GM15510 (cell line): ENCODE results near the gene SH3GL1.
A peak's percentile ranks its signal among the peaks of the same experiment; 100 is the strongest.

Source experiments
- POLR2A ChIP-seq: IDR thresholded peaks from 3 replicates; pipeline ENCODE4 v1.6.1; 2011; ENCODE audit warnings: borderline replicate concordance; ENCODE audit not compliant: insufficient read length; ENCODE audit errors: extremely low read depth

The SH3GL1 gene

DNA sequence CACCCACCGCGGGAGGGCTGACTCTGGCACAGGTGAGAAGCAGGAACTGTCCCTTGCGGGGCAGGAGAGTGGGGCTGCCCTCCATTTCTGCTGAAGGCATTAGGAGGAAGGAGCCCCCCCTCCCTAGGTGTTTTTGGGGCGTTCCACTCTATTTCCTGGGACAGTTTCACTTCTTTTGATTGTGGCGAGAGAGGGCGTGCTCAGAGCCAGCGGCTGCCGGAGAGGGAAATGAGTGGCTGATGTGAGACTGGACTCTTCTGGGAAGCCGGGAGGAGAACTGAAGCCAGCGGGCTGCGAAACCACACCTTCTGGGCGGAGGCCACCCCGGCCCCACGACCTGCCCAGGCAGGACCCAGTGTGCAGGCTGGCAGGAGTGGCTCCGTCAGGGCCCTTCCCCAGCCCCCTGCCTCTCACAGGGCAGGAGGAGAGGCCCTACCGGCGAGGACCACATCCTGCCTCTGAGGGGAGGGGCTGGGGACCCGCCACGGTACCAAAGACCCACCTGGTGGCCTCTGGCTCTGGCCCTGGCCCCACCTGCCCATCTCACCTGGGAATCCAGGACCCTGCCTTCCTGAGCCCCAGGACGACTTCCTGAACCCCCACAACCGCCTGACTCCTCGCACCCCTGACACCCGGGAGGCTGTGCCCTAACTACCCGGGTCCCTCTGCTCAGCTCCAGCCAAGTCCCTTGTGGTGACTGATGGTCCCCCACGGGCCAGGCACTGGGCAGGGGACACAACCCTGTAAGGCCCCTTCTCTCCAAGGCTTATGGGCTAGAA is 31.0 kb downstream of the SH3GL1 start:
- peak; percentile 44 for TF ChIP-seq POLR2A

DNA sequence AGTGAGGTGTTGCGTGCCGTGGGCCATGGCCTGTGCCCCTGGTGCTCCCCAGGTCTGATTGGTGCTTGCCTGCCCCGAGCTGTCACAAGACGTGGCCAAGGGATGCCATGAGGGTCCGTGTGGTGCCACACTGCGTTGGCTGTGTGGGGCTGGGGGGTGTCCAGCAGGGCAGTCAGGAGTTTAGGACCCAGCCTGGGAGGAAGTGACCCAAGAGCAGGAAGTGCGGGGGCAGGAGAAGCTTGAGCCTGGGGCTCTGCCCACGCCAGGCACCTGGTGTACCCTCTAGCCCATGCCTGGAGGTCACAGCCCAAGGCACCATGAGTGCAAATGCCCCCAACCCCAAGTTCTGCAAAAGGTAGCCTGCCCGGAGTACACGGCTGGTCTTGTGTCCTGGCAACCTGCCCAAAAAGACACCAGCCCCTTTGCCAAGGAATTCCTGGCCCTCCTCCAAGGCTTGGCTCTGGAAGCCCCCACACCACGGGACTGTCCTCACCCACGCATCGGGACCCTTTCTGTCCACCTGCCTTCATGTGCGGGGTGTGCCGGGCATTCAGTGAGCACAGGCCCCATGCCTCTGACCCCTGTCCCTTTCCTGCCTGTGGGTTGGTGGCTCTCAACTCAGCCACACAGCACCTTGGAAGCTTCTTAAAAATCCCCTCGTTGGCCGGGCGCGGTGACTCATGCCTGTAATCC is 32.1 kb downstream of the SH3GL1 start:
- TF ChIP-seq POLR2A, result no peak

DNA sequence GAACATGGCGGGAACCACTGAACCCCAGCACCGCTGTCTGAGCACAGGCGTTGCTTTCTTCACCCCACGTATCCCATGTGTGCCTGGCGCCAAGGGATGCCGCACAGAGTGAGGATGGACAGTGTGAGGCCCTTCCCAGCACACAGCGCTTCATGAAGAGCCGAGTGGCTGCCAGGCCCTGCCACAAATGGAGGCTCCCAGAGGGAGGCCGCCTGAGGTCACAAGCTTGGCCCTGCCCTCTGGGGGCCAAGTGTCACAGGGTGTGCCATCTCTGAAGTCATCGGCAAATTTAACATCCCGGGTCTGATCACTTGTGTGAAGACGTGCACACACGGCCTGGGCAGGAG is 32.6 kb downstream of the SH3GL1 start:
- no peak for TF ChIP-seq POLR2A

DNA sequence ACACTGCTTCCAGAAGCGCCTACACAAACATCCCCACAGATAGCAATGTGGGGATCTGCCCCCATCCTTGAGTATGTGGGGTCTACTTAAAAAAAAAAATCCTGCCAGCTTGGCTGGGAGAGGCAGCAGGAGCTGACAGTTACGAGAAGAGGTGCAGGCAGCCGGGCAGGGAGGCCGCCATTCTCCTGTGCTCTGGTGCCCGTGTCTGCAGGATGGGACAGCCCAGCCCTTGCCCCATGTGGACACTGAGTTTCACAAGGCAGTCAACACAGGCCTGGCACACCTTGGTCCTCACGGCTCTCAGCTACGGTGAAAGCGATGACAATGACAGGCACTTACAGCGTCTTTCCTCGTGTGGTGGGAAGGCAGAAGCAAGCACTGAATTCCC is 33.0 kb downstream of the SH3GL1 start:
- TF ChIP-seq POLR2A, result no peak

- no peak for TF ChIP-seq POLR2A
Measured at GRCh38 chr19:4366666-4367335, 33.5 kb downstream of the SH3GL1 start.

GRCh38 chr19:4365791-4366665 is 34.3 kb downstream of the SH3GL1 start:
- no peak for TF ChIP-seq POLR2A

- TF ChIP-seq POLR2A, result no peak
Measured at GRCh38 chr19:4365341-4365740, 35.0 kb downstream of the SH3GL1 start.

GRCh38 chr19:4363571-4364304 is 36.6 kb downstream of the SH3GL1 start:
- TF ChIP-seq POLR2A, result peak; percentile 14

GRCh38 chr19:4362831-4363545 is 37.4 kb downstream of the SH3GL1 start:
- no peak for TF ChIP-seq POLR2A

DNA sequence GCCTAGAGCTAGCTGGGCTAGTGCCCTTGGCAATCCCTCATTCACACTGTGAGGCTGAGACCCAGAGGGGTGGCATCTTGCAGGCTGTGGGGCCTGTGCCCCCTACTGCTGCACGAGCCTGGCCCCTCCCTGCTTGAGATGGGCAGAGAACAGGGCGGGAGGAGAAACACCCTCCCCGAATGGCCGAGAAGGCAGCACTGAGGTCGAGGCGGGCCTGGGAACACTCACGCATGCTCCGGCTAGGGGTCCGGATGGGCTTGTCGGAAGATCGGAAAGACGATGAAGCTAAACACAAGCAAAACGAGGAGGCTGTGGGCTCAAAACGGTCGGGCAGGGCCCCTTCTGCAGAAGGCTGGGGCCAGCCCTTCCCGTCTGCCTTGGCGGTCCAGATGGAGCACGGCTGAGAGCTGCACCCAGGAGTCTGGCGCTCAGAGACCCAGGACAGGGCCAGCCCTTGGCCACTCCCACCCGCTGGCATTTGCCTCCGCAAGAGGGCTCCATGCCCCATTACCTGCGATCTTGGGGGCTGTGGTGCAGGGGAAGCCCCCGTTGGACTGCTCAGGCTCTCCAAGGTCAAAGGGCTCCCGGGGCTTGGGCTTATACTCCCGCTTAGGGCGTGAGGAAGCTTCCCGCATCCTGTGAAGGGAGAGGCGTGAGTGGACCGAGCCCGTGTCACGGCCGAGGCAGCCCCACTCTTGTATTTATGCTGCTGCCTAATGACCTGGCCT is 38.1 kb downstream of the SH3GL1 start:
- no peak for TF ChIP-seq POLR2A

- no peak for TF ChIP-seq POLR2A
Measured at GRCh38 chr19:4361152-4362046, 38.9 kb downstream of the SH3GL1 start.

GRCh38 chr19:4360641-4361151 is 39.7 kb downstream of the SH3GL1 start:
- no peak for TF ChIP-seq POLR2A
